WERI-Rb-1 (cell line): ENCODE measurements around the gene PCYOX1L.

Experiments used
- DNase-seq: peaks from one replicate; pipeline ENCODE4 v3.0.0-alpha.2; 2020
- H3K27ac ChIP-seq: fragments of 250-450 bp; sonication (Bioruptor Pico); 2 replicates; pipeline ENCODE4 v1.5.1; 2020; ENCODE audit warnings: mild to moderate bottlenecking, moderate library complexity
- H3K27me3 ChIP-seq: fragments of 250-450 bp; sonication (Bioruptor Pico); 2 replicates; pipeline ENCODE4 v1.5.1; 2021; ENCODE audit warnings: mild to moderate bottlenecking, low read depth, moderate library complexity; ENCODE audit not compliant: insufficient read depth, severe bottlenecking
- H3K36me3 ChIP-seq: fragments of 250-450 bp; sonication (Bioruptor Pico); 2 replicates; pipeline ENCODE4 v1.5.1; 2020; ENCODE audit warnings: mild to moderate bottlenecking, moderate library complexity
- H3K4me3 ChIP-seq: 2 replicates; pipeline ENCODE4 v1.5.1; 2011; ENCODE audit warnings: low read depth, mild to moderate bottlenecking, control low read depth, low read length
- H3K9me3 ChIP-seq: fragments of 250-450 bp; sonication (Bioruptor Pico); 2 replicates; pipeline ENCODE4 v1.5.1; 2021; ENCODE audit warnings: mild to moderate bottlenecking, moderate library complexity; ENCODE audit not compliant: severe bottlenecking
- TF ChIP-seq, protein P1 (sequence below): IDR thresholded peaks from 2 replicates; pipeline ENCODE4 v1.5.1; 2011; ENCODE audit warnings: low read depth, mild to moderate bottlenecking, control low read depth, inconsistent platforms, low read length

The PCYOX1L gene

DNA sequence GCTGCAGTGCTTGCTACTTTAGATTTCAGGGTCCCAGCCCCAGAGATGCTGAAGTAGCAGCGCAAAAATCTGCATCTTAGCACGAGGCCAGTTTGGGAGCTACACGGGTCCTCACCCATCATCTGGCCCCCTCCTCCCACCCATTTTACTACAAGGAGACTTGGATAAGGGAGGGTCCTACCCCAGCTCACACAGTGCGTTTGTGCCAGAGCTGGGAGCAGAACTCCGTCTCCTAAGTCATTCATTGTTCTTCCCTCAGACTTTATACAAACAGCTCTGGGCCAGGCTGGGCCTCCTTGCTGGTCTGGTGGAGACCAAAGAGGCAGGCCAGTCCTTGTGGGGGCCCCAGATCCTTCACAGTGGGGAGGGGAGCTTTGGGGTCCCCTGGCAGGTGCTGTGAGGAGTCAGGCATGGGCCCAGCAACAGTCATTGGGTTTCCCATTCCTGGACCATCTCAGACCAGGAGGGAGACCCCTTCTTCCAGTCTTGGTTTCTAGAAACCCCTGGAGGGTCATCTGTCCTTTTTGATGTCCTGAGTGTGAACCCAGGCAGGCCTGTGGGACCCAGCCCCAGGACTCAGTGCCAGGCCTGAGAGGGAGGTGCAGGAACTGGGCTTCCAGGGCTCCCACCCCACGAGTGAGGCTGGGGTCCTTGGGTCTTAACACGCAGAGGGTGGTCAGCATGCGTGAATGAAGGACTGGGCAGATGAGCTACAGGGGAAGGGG is 23.6 kb downstream of the PCYOX1L start:
- Histone ChIP-seq H3K27ac (no peak overlapping the region), H3K4me3 (no peak overlapping the region), H3K27me3 (no peaks in the 10 kb centered on the region), H3K9me3 (no peaks in the 10 kb centered on the region), H3K36me3 (no peaks in the 10 kb centered on the region)
- TF ChIP-seq, protein P1, sequence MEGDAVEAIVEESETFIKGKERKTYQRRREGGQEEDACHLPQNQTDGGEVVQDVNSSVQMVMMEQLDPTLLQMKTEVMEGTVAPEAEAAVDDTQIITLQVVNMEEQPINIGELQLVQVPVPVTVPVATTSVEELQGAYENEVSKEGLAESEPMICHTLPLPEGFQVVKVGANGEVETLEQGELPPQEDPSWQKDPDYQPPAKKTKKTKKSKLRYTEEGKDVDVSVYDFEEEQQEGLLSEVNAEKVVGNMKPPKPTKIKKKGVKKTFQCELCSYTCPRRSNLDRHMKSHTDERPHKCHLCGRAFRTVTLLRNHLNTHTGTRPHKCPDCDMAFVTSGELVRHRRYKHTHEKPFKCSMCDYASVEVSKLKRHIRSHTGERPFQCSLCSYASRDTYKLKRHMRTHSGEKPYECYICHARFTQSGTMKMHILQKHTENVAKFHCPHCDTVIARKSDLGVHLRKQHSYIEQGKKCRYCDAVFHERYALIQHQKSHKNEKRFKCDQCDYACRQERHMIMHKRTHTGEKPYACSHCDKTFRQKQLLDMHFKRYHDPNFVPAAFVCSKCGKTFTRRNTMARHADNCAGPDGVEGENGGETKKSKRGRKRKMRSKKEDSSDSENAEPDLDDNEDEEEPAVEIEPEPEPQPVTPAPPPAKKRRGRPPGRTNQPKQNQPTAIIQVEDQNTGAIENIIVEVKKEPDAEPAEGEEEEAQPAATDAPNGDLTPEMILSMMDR, result no peak
- DNase-seq, result no peak

DNA sequence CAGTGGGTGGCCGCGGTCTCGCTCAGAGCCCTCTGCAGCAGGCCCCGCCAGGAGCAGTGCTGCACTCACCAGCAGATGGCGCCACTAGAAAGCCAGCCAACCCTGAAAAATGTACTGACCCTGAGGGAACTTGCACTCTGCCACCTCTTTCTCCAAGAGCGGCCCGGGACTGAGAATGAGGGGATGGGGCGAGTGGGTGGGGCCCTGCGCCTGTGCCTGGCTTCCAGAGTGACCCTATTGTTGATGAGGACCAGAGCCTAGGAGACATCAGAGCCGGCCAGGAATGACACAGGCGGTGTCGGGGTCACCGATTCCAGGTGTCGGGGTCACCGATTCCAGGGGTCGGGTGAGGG is 24.1 kb downstream of the PCYOX1L start:
- no peak overlapping the region for H3K4me3 ChIP-seq
- no peaks in the 10 kb centered on the region for H3K27me3 ChIP-seq
- TF ChIP-seq, protein P1, result peak; percentile 97
- no peak overlapping the region for H3K27ac ChIP-seq
- no peaks in the 10 kb centered on the region for H3K36me3 ChIP-seq
- no peaks in the 10 kb centered on the region for H3K9me3 ChIP-seq
- DNase-seq, result peak; percentile 90

DNA sequence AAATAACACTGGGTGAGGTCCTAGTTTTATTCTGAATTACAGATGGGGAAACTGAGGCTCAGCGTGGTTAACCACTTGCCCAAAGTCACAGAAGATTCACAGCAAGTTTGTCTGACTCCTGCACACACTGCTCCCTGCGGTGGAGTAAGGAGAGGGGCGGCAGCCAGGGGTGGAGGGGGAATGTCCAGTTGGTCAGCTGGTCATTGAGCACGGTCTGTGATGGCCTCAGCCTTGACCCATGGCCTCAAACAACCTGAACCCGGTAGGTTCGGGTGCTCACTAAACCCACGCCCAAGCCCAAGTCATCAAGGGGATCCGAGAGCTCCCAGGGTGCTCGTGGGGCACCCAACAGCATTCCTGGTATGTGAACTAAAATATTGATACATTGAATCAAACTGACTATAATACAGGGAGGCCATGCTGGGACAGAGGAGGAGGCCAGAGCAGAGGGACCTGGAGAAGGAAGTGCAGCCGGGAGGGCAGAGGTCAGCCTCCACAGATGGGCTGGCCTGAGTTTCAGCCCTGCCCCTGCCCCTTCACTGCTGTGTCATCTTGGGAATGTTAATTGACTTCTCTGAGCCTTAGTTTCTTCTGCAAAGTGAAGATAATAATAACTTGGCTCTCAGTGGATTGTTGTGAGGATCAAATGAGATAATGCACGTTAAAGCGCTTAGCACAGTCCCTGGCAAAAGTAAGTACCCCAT is 24.8 kb downstream of the PCYOX1L start:
- Histone ChIP-seq H3K36me3 (no peaks in the 10 kb centered on the region), H3K27me3 (no peaks in the 10 kb centered on the region), H3K27ac (no peak overlapping the region), H3K4me3 (no peak overlapping the region), H3K9me3 (no peaks in the 10 kb centered on the region)
- no peak for DNase-seq
- TF ChIP-seq, protein P1, result no peak

DNA sequence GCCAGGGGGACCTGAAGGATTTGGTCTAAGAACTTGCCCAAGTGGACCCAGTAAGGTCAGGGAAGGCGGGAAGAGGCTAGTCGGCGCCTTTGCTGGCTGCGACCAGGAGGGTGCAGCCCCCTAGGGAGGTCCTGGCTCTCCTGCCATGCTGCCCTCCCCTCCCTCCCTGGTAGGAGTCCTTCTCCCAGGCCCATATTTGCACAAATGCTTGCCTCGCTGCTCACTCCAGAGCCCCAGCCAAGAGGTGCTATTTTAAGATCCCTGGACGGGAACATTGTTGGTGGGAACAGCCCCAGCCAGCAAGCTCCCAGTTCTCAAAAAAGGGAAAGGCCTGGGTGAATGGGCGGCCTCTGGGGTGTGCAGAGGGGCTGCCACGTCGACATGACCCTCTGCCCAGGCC is 25.6 kb downstream of the PCYOX1L start:
- no peaks in the 10 kb centered on the region for H3K27me3 ChIP-seq
- TF ChIP-seq, protein P1, result no peak
- H3K4me3 ChIP-seq, result no peak overlapping the region
- H3K9me3 ChIP-seq, result no peaks in the 10 kb centered on the region
- peak overlapping the region; percentile 14; the same call in 1 of the 2 replicates for H3K27ac ChIP-seq
- DNase-seq, result no peak
- H3K36me3 ChIP-seq, result no peaks in the 10 kb centered on the region

DNA sequence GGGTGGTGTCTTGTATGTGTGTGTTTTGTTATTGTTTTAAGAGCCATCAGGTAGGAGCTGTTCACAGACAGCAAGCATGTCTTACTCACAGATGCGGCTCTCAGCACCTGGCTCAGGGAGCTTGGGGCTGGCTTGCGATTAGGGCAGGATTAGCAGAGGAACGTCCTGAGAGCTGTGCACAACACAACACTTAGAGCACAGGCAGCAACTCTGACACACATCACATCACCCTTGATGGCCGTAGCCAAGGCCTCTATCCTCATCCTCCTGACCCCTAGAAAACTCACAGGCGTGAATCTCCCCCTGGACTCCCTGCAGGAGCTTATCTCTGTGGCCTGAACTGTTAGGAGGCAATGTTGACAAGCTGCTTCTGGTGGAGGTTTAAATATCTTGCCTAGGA is 28.3 kb downstream of the PCYOX1L start:
- Histone ChIP-seq H3K27me3 (no peaks in the 10 kb centered on the region), H3K9me3 (no peaks in the 10 kb centered on the region), H3K27ac (peak overlapping the region; percentile 64), H3K36me3 (no peaks in the 10 kb centered on the region), H3K4me3 (no peak overlapping the region)
- TF ChIP-seq, protein P1, result no peak
- peak; percentile 86 for DNase-seq
